Measurements from ENCODE around the gene S1PR4. TPM values are rescaled to one million over a fixed set of nuclear protein-coding genes. Genes with fewer than 3 reads are reported as not detected.
"Not testable (repeated sequence)": the region's sequence is repeated elsewhere in the genome, so short reads cannot be mapped to it uniquely, and the experiment has no call there.

Gene S1PR4
- total RNA-seq, 1 donor from 2014 or later = 0.29 TPM

DNA sequence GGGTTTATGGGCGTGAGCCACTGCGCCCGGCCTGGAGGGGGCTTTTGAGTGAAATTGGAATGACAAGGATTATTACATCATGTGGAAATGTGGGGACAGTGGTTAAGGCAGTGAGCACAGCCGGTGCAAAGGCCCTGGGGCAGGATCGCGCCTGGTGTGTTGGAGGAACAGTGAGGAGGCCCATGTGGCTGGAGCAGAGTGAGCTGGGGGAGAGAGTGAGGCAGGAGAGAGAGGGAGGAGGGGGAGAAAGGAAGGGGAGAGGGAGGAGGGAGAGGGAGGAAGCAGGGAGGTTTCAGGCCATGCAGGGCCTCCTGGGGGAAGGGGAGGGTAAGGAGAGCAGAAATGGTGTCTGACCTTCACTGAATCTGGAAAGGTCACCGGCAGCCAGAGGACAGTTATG, 34.6 kb downstream of the S1PR4 start:
- DNase-seq (ENCODE audit: low read depth) = no peak

- no peak for DNase-seq (ENCODE audit: low read depth)
These were observed 38.3 kb downstream of the S1PR4 start for GRCh38 chr19:3216874-3217273.

- no peak for DNase-seq (ENCODE audit: low read depth)
These were observed 42.0 kb downstream of the S1PR4 start for GRCh38 chr19:3220576-3220975.

DNA sequence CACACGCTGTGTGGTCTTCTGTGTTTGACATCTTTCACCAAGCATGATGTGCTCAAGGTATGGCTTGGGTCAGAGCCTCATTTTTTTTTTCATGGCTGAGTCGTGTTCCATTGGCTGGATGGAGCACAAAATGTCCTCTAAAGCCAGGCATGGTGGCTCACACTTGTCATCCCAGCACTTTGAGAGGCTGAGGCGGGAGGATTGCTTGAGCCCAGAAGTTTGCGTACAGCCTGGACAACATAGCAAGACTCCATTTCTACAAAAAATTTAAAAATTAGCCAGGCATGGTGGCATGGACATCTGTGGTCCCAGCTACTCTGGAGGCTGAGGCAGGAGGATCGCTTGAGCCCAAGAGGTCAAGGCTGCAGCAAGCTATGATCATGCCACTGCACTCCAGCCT, 43.0 kb downstream of the S1PR4 start:
- DNase-seq (ENCODE audit: low read depth) = not testable (repeated sequence)

- DNase-seq (ENCODE audit: low read depth) = no peak
These were observed 44.1 kb downstream of the S1PR4 start for GRCh38 chr19:3222709-3223108.

DNA sequence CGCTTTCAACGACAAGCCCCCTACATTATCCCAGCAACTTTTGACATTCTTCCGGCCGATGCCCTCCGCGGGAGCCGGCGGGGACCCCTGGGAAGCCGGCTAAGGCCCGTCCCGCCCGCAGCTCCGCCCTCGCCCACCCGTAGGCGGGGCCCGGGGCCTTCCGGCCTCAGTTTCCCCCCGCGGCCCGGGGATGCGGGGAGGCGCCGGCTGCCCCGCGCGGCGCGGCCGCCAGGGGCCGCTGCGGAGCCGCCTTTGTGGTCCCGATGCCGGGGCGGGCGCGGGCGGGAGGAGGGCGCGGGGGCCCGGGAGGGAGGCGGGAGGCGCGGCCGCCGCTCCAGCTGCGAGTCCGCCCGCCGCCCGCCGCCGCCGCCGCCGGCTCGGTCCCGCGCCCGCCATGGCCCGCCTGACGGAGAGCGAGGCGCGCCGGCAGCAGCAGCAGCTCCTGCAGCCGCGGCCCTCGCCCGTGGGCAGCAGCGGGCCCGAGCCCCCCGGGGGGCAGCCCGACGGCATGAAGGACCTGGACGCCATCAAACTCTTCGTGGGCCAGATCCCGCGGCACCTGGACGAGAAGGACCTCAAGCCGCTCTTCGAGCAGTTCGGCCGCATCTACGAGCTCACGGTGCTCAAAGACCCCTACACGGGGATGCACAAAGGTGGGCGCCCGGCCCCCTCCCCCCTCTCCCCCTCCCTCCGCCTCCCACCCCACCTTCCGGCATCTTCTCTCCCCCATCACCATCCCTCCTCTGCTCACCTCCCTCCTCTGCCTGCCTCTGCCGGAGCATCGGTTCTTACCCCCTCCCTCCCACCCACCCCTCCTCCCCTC, 46.0 kb downstream of the S1PR4 start, which contains the start of gene CELF5:
TSS of gene CELF5 (plus strand) at position 316 of the 823 bp plus-strand sequence. CDS start at position 395, 79 bp downstream.
- DNase-seq (ENCODE audit: low read depth) = peak; percentile 36

DNA sequence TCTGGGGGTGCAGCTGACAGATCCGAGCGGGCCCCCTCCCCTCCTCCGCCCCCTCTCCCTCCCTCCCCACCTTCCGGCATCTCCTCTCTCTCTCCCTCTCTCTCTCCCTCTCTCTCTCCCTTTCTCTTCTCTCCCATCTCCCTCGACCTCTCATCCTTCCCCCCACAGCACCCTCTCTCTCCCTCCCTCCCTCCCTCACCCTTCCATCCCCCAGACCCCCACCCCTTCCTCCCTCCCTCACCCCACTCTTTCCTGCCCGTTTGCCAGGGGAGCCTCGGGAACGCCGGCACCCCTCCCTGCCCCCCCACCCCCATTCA, 46.6 kb downstream of the S1PR4 start:
- no peak for DNase-seq (ENCODE audit: low read depth)

DNA sequence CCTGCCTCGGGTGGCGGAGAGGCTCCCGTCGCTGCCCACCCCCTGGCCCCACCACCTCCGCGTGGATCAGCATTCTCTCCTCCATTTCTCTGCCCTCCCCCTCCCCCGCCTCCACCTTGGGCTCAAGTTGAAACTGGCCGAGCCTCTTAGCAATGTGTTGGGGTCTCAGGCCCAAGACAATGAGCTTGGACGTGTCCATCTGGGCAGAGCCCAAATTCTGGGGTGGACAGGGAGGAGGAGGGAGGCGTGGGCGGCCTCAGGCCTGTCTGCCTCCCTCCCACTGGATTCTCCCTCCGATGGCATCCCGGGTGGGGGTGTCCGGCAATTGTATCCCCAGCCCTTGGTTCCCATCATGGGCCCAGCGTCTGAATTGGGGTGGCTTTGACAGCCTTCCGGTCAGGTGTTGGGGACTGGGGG, 47.1 kb downstream of the S1PR4 start:
- no peak for DNase-seq (ENCODE audit: low read depth)

GRCh38 chr19:3227054-3227626, 48.6 kb downstream of the S1PR4 start:
- no peak for DNase-seq (ENCODE audit: low read depth)

- DNase-seq (ENCODE audit: low read depth) = no peak
These were observed 50.8 kb downstream of the S1PR4 start for GRCh38 chr19:3229346-3229743.

Other genes starting within 250 kb of the S1PR4 start
- gene ZNF77, start 233.8 kb upstream of the S1PR4 start, total RNA-seq = 4.0 and 4.5 TPM in 2 replicates
- not detected in 2 replicates for gene TLE6, start 201.2 kb upstream of the S1PR4 start, total RNA-seq
- gene TLE2, start 149.5 kb upstream of the S1PR4 start, total RNA-seq = 0.08 TPM in 1 of 2 replicates, not detected in the other
- gene TLE5, start 116.3 kb upstream of the S1PR4 start, total RNA-seq = 295 and 328 TPM in 2 replicates
- gene GNA11, start 84.4 kb upstream of the S1PR4 start, total RNA-seq = 52.1 and 54.6 TPM in 2 replicates
- gene GNA15, start 42.7 kb upstream of the S1PR4 start, total RNA-seq = 0.05 and 0.47 TPM in 2 replicates
- 58.1 and 61.5 TPM in 2 replicates for gene NCLN, start 7.2 kb downstream of the S1PR4 start, total RNA-seq
- gene CELF5, start 45.9 kb downstream of the S1PR4 start, total RNA-seq = not detected in 2 replicates
- 71.4 and 82.9 TPM in 2 replicates for gene NFIC, start 187.8 kb downstream of the S1PR4 start, total RNA-seq

Measured in myocyte (in vitro differentiated cells).